NT2/D1 (cell line): Measurements from ENCODE around the gene IGLL5.

ENCODE experiments used
- YY1 ChIP-seq: IDR thresholded peaks from 2 replicates; pipeline ENCODE4 v1.6.1; 2011; ENCODE audit not compliant: insufficient read length, insufficient read depth
- ZNF274 ChIP-seq: IDR thresholded peaks from 2 replicates; pipeline ENCODE4 v1.6.1; 2011; ENCODE audit warnings: mild to moderate bottlenecking, low read depth, low read length

GRCh38 chr22:22921575-22921974 lies 34.0 kb downstream of the IGLL5 start:
- no peak for TF ChIP-seq YY1
- TF ChIP-seq ZNF274, result no peak
